Testis (tissue), 2 donors: ENCODE results near the gene ANAPC5.

Experiments used
- CTCF ChIP-seq, 3 experiments: fragments of 450-650 bp in 2 of 3; fragments of 200-600 bp in 1 of 3; sonication (generic) in 1 of 3; IDR thresholded peaks; one replicate each; pipeline ENCODE4 v1.5.1; 2016 to 2019; ENCODE audit warnings: antibody characterized with exemption in 3 of 3, mild to moderate bottlenecking in 2 of 3, moderate library complexity in 1 of 3
- POLR2A ChIP-seq: fragments of 450-650 bp; IDR thresholded peaks from one replicate; pipeline ENCODE4 v1.6.1; 2017; ENCODE audit warnings: antibody characterized with exemption, mild to moderate bottlenecking, moderate library complexity

- TF ChIP-seq CTCF (IDR thresholded peaks at IDR 0.05) (no peak), POLR2A (no peak)
Observed at GRCh38 chr12:121390856-121391255, 38.6 kb upstream of the ANAPC5 start.
